T-helper 17 cell (primary cell): ENCODE results near the gene SRP54. TPM values are rescaled to one million over a fixed set of nuclear protein-coding genes. Genes with fewer than 3 reads are reported as not detected.
A peak's percentile ranks its signal among the peaks of the same experiment; 100 is the strongest.
"Not testable (repeated sequence)": the region's sequence is repeated elsewhere in the genome, so short reads cannot be mapped to it uniquely, and the experiment has no call there.

ENCODE experiments used
- ATAC-seq: fragments of 150-1000 bp; cut with Tn5 transposase; 2 replicates; pipeline ENCODE4 v1.10.0; 2021; ENCODE audit warnings: mild to moderate bottlenecking, moderate library complexity
- DNase-seq, 3 donors: peaks; one replicate each; pipeline versions ENCODE4 v3.0.0 to v3.0.0-alpha.2; 2020 to 2021
- H3K9me3 ChIP-seq: one replicate; pipeline ENCODE4 v1.7.0; 2013; ENCODE audit warnings: low read length, mild to moderate bottlenecking; ENCODE audit not compliant: control insufficient read depth, poor library complexity, severe bottlenecking
- H3K27ac Mint-ChIP-seq: one replicate; pipeline ENCODE4 v1.8.0; 2022; ENCODE audit warnings: mild to moderate bottlenecking, moderate library complexity, mixed read lengths
- H3K27me3 Mint-ChIP-seq: one replicate; pipeline ENCODE4 v1.8.0; 2022; ENCODE audit warnings: mixed read lengths
- H3K36me3 Mint-ChIP-seq: one replicate; pipeline ENCODE4 v1.8.0; 2022; ENCODE audit warnings: low read depth, mixed read lengths
- H3K4me1 Mint-ChIP-seq: one replicate; pipeline ENCODE4 v1.8.0; 2022; ENCODE audit warnings: mild to moderate bottlenecking, mixed read lengths
- H3K4me3 Mint-ChIP-seq: one replicate; pipeline ENCODE4 v1.8.0; 2022; ENCODE audit warnings: mild to moderate bottlenecking, moderate library complexity, mixed read lengths
- total RNA-seq, 4 donors: library from RNA in 2 of 4; stranded (reverse) in 2 of 4; gene quantifications; one replicate each; pipeline ENCODE4 v1.2.3 and lab custom pipeline; 2022 to 2026

SRP54 gene
- total RNA-seq, 2 donors from 2014 or later = 35.0 to 37.9 TPM

DNA sequence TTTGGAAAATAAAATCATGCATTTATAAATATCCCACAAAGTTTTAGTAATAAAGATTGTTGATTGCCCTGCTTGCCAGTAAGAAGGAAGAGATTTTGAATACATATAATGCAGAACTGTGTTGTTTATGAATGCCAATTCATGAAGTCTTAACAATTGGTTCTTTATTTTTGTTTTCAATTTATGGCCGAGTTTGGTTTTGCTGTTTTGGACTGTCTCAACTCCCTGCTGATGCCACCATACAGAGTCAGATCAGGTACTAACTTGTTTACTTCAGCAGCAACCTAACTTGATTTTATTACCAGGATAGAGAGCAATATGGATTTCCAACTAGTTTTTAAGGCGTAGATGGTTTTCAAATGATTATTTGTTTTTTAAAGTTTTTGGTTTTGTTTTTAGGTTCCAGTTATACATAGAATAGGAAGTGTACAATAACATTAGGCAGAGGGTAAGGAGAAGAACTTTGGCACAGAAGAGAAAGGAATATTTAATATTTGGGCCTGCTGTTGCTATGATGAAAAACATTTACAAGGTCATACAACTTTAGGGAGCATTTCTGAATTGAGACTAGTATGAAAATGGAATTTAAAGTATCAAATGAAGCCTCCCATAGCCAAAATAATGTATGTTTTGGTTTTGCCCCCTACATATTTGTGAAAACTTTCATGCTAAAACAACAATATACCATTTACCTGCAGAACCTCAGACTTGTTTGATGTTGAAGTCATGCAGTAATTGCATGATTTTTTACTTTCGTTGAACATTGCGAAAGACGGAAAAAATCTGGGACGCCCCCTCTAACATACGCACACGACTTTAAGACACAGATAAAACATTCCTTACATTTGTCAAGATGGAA is 62.4 kb downstream of the SRP54 start:
- Mint-ChIP-seq H3K36me3 (peaks cover 2% of the 10 kb centered on the region), H3K27me3 (no peaks in the 10 kb centered on the region), H3K27ac (peak overlapping the region; percentile 99), H3K4me1 (peaks cover 22% of the 10 kb centered on the region), H3K4me3 (peak overlapping the region; percentile 97)
- DNase-seq (no peak), ATAC-seq (peak; percentile 15)
- H3K9me3 ChIP-seq = no peaks in the 10 kb centered on the region

DNA sequence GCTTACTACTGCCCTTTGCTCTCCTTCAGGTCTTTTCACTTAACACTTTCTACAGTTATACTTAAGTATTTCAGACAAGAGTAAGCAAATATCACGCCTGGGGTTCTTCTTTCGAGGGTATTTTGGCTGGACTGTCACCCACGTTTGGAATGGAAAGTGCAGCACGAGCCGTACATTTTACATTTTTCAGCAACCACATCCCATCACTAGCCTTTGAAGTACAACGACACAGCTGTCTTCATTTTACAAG is 62.9 kb downstream of the SRP54 start:
- no peak for ATAC-seq
- Mint-ChIP-seq H3K4me3 (peak overlapping the region; percentile 97), H3K36me3 (peaks cover 2% of the 10 kb centered on the region), H3K4me1 (peaks cover 22% of the 10 kb centered on the region), H3K27me3 (no peaks in the 10 kb centered on the region), H3K27ac (peak overlapping the region; percentile 99)
- DNase-seq = no peak
- H3K9me3 ChIP-seq = no peaks in the 10 kb centered on the region

DNA sequence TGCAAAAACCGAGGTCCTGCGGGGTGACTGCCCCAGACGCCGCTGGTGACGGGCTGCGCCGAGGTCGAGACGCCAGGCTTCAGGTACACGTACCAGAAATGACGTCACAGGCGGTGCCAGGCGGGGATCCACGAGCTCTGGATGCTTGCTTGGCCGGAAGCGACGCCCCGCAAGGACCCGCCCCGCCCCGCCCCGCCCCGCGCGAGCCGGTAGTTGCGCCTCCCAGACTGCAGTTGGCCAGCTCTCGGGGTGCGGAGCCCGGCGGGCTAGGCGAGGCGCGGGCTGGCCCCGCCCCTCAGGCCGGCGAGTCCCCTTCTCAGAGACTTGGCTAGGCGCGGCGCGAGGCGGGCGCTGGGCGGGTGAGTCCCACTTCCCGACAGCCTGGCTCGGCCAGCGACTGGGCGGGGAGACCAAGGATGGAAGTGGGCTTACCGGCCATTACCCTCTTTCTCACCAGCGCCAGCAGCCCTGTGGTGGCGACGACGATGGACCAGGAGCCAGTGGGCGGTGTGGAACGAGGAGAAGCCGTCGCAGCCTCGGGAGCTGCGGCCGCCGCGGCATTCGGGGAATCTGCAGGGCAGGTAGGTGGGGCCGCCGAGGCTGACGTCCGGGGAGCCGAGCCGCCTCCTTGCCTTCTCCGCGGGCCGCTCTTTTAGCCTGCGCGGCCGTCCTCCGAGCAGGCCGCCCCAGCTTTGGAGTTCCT is 63.4 kb downstream of the SRP54 start, which contains the start of gene FAM177A1:
Gene FAM177A1 (plus strand): TSS at position 225 of the 703 bp plus-strand sequence. CDS start 192 bp downstream, at position 417.
- Mint-ChIP-seq H3K4me1 (peaks cover 22% of the 10 kb centered on the region), H3K27me3 (no peaks in the 10 kb centered on the region), H3K27ac (peak within 1 kb of the TSS; percentile 99), H3K36me3 (peaks cover 2% of the 10 kb centered on the region), H3K4me3 (peak within 1 kb of the TSS; percentile 97)
- H3K9me3 ChIP-seq = no peaks in the 10 kb centered on the region
- ATAC-seq (peak; percentile 87), DNase-seq (peak; percentile 97 to 99 (median 98))

DNA sequence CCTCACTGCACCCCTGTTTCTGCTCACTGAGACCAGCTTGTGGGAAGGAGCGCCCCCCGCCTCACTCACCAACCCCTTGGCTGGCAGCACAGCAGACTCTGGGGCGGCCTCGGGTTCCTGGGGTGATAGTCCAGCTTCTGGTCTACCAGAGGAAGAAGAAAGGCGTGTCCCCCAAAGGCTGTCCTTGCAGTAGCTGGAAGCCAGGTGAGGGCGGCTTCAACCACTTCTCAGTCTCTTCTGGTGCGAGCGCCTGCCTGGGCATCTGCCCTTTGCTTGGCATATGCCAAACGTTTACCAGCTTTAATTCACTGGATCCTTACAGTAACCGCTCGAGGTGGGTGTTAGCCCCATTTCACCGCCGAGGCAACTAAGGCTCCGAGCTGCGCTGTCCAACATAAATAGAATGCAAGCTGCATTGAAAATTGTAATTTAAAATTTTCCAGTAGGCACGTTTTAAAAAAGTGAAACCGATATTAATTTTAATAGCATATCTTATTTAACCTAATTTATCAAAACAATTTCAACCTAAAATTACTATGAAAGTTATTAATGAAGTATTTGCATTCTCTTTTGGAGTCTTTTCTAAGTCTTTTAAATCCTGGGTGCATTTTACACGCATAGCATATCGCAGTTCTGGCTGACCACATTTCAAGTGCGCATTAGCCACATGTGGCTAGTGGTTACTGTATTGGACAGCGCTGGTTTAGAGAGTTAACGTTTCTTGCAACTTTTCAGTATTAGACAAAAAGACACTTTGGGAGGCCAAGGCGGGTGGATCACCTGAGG is 64.2 kb downstream of the SRP54 start:
- H3K36me3 Mint-ChIP-seq = peaks cover 2% of the 10 kb centered on the region
- peak overlapping the region; percentile 99 for H3K27ac Mint-ChIP-seq
- H3K27me3 Mint-ChIP-seq = no peaks in the 10 kb centered on the region
- H3K4me3 Mint-ChIP-seq = peak overlapping the region; percentile 97
- ATAC-seq (peak; percentile 1), DNase-seq (no peak)
- peaks cover 22% of the 10 kb centered on the region for H3K4me1 Mint-ChIP-seq
- H3K9me3 ChIP-seq = no peaks in the 10 kb centered on the region

DNA sequence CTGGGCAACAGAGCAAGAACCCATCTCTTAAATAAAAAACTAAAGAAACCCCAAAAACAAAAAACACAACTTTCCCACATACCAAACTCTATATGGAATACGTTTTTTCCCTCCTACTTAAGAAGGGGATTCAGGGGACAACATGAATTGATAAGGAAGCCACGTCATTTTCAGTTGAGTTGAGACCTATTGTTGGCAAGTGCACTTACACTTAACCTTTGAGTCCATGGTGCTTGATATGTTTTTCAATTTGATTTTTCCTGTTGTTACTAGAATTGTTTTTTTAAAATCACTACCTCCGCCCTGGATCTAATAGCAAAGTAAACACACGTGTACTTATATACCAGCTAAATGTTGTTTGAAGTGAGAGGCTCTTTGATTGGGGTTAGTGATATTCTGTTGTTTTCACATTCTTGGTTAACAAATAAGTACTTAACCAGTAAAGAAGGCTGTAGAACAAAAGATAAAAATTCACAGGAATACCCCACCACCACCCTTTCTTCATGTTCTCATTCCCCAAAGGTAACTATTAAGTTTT is 65.3 kb downstream of the SRP54 start:
- ATAC-seq (no peak), DNase-seq (no peak)
- Mint-ChIP-seq H3K27me3 (no peaks in the 10 kb centered on the region), H3K4me1 (peaks cover 23% of the 10 kb centered on the region), H3K27ac (peak overlapping the region; percentile 99), H3K36me3 (peaks cover 2% of the 10 kb centered on the region), H3K4me3 (peak overlapping the region; percentile 73)
- H3K9me3 ChIP-seq = no peaks in the 10 kb centered on the region

DNA sequence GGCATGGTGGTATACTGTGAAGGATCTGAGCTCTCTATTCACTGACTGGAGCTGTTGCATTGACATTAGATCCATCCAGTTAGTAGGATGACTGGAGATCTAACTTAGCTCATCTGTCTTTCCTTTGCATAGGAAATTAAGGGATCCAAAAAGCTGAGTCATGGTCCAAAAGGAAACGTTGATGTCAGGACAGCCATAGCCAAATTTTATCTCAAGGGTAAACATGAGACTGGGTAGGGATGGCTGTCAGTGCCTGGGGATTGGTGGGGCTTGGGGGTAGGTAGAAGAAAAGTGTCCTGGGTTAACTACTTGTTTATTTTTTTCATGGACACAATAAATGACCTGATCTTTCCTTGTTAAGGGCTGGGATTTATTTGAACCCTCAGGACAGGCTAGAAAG is 67.9 kb downstream of the SRP54 start:
- no peak overlapping the region for H3K27ac Mint-ChIP-seq
- DNase-seq = no peak
- H3K4me1 Mint-ChIP-seq = peaks cover 16% of the 10 kb centered on the region
- H3K36me3 Mint-ChIP-seq = peaks cover 2% of the 10 kb centered on the region
- H3K27me3 Mint-ChIP-seq = no peaks in the 10 kb centered on the region
- H3K4me3 Mint-ChIP-seq = no peak overlapping the region
- no peak for ATAC-seq
- H3K9me3 ChIP-seq = no peaks in the 10 kb centered on the region

DNA sequence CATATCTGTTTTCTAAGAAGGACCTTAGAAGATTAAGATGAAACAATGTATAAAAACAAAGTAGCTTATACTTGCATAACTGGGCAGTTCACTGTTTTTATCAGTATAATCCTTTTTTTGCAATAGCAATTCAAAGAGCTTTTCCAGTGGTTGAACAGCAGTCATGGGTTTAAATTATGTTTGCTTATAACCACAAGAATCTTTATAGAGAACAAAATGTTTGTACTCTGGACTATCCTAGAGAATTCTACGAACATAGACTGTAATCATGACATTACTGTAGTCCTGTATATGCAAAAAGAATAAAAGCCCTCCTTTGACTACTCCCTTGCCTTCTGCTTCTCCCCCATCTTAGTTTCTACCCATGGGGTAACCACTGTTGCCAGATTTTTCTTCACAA is 69.0 kb downstream of the SRP54 start:
- H3K4me1 Mint-ChIP-seq = peaks cover 18% of the 10 kb centered on the region
- H3K27me3 Mint-ChIP-seq = no peaks in the 10 kb centered on the region
- H3K27ac Mint-ChIP-seq = peak overlapping the region; percentile 75
- no peak for ATAC-seq
- no peak for DNase-seq
- peaks cover 3% of the 10 kb centered on the region for H3K36me3 Mint-ChIP-seq
- H3K9me3 ChIP-seq = no peaks in the 10 kb centered on the region
- H3K4me3 Mint-ChIP-seq = no peak overlapping the region

DNA sequence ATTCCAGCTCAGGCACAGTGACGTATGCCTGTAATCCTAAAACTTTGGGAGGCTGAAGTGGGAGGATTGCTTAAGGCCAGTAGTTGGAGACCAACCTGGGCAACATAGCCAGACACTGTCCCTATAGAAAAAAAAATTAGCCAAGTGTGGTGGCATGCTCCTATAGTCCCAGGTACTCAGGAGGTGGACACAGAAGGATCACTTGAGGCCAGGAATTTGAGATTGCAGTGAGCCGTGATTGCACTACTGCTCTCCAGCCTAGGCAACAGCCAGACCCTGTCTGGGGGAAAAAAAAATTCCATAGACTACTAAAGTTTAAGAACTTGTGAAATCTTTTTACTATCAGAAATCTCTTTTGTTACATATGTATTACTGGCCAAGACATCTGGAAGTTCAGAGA is 69.8 kb downstream of the SRP54 start:
- Mint-ChIP-seq H3K4me3 (no peak overlapping the region), H3K4me1 (peaks cover 17% of the 10 kb centered on the region), H3K27me3 (no peaks in the 10 kb centered on the region), H3K27ac (peak overlapping the region; percentile 61), H3K36me3 (peaks cover 6% of the 10 kb centered on the region)
- ATAC-seq (no peak), DNase-seq (no peak)
- H3K9me3 ChIP-seq = no peaks in the 10 kb centered on the region

DNA sequence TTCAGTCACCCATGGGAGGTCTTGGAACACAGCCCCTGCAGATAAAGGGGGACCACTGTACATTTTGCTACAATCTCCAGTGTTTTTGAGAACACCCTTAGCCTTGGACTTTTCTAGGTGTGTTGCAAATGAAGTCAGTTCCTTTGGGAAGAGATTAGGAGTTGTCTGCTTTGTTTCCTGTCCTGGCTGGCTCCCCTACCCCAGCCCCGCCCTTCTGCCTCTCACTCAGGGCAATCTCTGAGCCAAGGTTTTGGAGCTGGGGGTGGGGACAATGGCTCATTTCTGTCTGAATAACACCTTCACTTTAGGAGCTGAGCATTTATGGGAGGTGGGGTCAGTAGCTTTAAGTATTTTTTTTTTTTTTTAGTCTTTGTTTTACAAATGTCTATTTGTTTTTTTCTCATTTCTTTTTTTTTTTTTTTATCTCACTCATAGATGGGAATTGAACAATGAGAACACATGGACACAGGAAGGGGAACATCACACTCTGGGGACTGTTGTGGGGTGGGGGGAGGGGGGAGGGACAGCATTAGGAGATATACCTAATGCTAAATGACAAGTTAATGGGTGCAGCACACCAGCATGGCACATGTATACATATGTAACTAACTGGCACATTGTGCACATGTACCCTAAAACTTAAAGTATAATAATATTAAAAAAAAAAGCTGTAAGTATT is 78.5 kb downstream of the SRP54 start:
- not testable (repeated sequence) for H3K4me3 Mint-ChIP-seq, ATAC-seq
- peaks cover 12% of the 10 kb centered on the region for H3K36me3 Mint-ChIP-seq

DNA sequence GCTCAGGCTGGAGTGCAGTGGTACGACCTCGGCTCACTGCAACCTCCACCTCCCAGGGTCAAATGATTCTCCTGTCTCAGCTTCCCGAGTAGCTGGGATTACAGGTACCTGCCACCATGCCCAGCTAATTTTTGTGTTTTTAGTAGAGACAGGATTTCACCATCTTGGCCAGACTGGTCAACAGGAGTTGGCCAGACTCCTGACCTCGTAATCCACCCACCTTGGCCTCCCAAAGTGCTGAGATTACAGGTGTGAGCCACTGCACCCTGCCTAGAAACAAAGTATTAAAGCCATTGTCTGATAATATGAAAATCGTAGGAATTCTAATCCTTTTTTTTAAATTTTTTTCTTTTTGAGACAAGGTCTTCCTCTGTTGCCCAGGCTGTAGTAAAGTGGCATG is 82.9 kb downstream of the SRP54 start:
- H3K4me3 Mint-ChIP-seq, H3K4me1 Mint-ChIP-seq, H3K9me3 ChIP-seq, H3K27me3 Mint-ChIP-seq, ATAC-seq, H3K36me3 Mint-ChIP-seq, DNase-seq, H3K27ac Mint-ChIP-seq: not testable (repeated sequence)

More for the DNA sequence above, 78.5 kb downstream of the SRP54 start:
- H3K27me3 Mint-ChIP-seq, DNase-seq, H3K27ac Mint-ChIP-seq, H3K9me3 ChIP-seq: not testable (repeated sequence)
- H3K4me1 Mint-ChIP-seq = peaks cover 12% of the 10 kb centered on the region

DNA sequence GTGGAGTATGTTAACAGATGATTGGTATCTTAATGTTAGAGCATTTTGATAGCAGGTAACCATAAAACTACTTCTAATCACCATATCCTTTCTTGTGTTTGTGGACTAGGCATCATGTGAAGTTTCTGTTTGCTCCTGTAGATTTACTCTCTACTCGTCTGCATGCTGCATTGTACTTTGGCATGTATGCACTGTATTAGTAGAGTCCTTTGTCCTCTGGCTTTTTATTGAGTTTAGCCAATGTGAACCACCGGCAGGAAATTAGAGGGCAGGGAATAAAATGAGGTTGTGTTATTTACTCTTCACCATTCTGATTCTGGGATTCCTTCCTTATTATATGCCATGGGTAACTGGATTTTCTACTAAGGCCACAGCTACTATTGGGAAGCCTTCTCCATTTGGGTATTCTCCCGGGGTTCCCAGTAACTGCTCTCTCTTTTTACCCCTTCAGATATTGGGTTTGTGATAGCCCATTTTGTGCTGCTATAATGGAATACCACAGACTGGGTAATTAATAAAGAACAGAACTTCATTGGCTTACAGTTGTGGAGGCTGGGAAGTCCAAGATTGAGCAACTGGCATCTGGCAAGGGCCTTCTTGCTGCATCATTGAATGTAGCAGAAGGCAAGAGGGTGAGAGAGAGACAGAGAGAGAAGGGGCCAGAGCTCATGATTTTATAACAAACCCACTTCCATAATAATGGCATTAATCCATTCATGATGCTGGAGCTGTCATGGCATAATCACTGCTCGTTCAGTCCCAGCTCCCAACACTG is 85.6 kb downstream of the SRP54 start:
- DNase-seq (no peak), ATAC-seq (no peak)
- peaks cover 5% of the 10 kb centered on the region for H3K4me1 Mint-ChIP-seq
- peak overlapping the region; percentile 34 for H3K27ac Mint-ChIP-seq
- no peaks in the 10 kb centered on the region for H3K9me3 ChIP-seq
- peaks cover 6% of the 10 kb centered on the region for H3K36me3 Mint-ChIP-seq
- no peaks in the 10 kb centered on the region for H3K27me3 Mint-ChIP-seq
- H3K4me3 Mint-ChIP-seq = no peak overlapping the region

DNA sequence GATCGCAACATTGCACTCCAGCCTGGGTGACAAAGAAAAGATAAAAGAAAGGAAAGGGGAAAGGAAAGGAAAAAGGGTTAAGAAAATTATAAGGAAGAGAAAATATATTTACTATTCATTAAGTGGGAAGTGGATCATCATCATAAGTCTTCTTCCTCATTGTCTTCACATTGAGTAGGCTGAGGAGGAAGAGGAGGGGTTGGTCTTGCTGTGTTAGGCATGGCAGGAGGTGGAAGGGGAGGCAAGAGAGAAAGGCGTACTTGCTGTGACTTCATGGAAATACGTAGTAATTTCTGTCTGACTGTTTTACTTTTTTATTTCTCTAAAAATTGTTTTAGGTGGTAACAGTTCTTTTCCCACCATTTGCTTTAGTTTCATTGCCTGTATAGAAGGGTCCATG is 89.4 kb downstream of the SRP54 start:
- no peaks in the 10 kb centered on the region for H3K27me3 Mint-ChIP-seq
- no peak overlapping the region for H3K4me3 Mint-ChIP-seq
- no peak for ATAC-seq

More for the DNA sequence above, 89.4 kb downstream of the SRP54 start:
- Mint-ChIP-seq H3K4me1 (peaks cover under 1% of the 10 kb centered on the region), H3K27ac (peak overlapping the region; percentile 61), H3K36me3 (peaks cover 3% of the 10 kb centered on the region)
- no peaks in the 10 kb centered on the region for H3K9me3 ChIP-seq
- no peak for DNase-seq
